T1000 (cell line): ENCODE data around the gene SLC27A2.
"Not testable (repeated sequence)": the region's sequence is repeated elsewhere in the genome, so short reads cannot be mapped to it uniquely, and the experiment has no call there.

Source experiments
- DNase-seq: peaks from one replicate; lab custom pipeline; 2025; ENCODE audit warnings: mixed read lengths; lab: John Stamatoyannopoulos, UW

SLC27A2 gene

GRCh38 chr15:50181969-50182218, at the start of gene SLC27A2:
Gene SLC27A2 (plus strand): TSS chr15:50182196. CDS start chr15:50182428, 232 bp downstream.
- no peak for DNase-seq

- not testable (repeated sequence) for DNase-seq
Measured at GRCh38 chr15:50132251-50132984, 49.6 kb upstream of the SLC27A2 start.

GRCh38 chr15:50134524-50135024, 47.4 kb upstream of the SLC27A2 start:
- DNase-seq = no peak

- DNase-seq = no peak
Measured at GRCh38 chr15:50135031-50135551, 46.9 kb upstream of the SLC27A2 start.

GRCh38 chr15:50137330-50137761, 44.6 kb upstream of the SLC27A2 start:
- DNase-seq = peak; percentile 74

- DNase-seq = no peak
Measured at GRCh38 chr15:50137893-50138292, 44.1 kb upstream of the SLC27A2 start.

GRCh38 chr15:50138391-50138790, 43.6 kb upstream of the SLC27A2 start:
- DNase-seq = no peak

- no peak for DNase-seq
Measured at GRCh38 chr15:50140098-50140497, 41.9 kb upstream of the SLC27A2 start.

- DNase-seq = no peak
Measured at GRCh38 chr15:50140983-50141382, 41.0 kb upstream of the SLC27A2 start.

GRCh38 chr15:50141856-50142255, 40.1 kb upstream of the SLC27A2 start:
- no peak for DNase-seq

- DNase-seq = no peak
Measured at GRCh38 chr15:50143255-50143860, 38.6 kb upstream of the SLC27A2 start.

- DNase-seq = no peak
Measured at GRCh38 chr15:50144341-50145120, 37.5 kb upstream of the SLC27A2 start.

- no peak for DNase-seq
Measured at GRCh38 chr15:50145451-50145872, 36.5 kb upstream of the SLC27A2 start.

- no peak for DNase-seq
Measured at GRCh38 chr15:50146632-50147031, 35.4 kb upstream of the SLC27A2 start.

GRCh38 chr15:50148362-50148963, 33.5 kb upstream of the SLC27A2 start:
- DNase-seq = peak; percentile 38

GRCh38 chr15:50149090-50149489, 32.9 kb upstream of the SLC27A2 start:
- DNase-seq = no peak

- DNase-seq = no peak
Measured at GRCh38 chr15:50150349-50150748, 31.6 kb upstream of the SLC27A2 start.

- no peak for DNase-seq
Measured at GRCh38 chr15:50150851-50151250, 31.1 kb upstream of the SLC27A2 start.

- DNase-seq = no peak
Measured at GRCh38 chr15:50151476-50151875, 30.5 kb upstream of the SLC27A2 start.

GRCh38 chr15:50158236-50158635, 23.8 kb upstream of the SLC27A2 start:
- not testable (repeated sequence) for DNase-seq

GRCh38 chr15:50162969-50163718, 18.9 kb upstream of the SLC27A2 start:
- peak; percentile 30 for DNase-seq
